K562 (cell line): ENCODE data around the gene TKTL2.

Experiments
- CEBPZ ChIP-seq: fragments of 150-350 bp; IDR thresholded peaks from 2 replicates; pipeline ENCODE4 v1.6.1; 2014; ENCODE audit warnings: low read depth, mild to moderate bottlenecking, low read length, borderline replicate concordance
- CTCF ChIP-seq, 3 experiments: IDR thresholded peaks in 2 of 3; conservative IDR thresholded peaks in 1 of 3; 2 replicates each; pipeline ENCODE4 v1.5.1; 2011 to 2012; ENCODE audit warnings: low read length in 3 of 3, mild to moderate bottlenecking in 3 of 3, control low read depth in 2 of 3, improper control_type of control experiment in 1 of 3, inconsistent platforms in 1 of 3, low read depth in 1 of 3, mixed read lengths in 1 of 3, moderate library complexity in 1 of 3; ENCODE audit not compliant: insufficient read depth in 2 of 3
- SAP30 ChIP-seq: fragments of 200-600 bp; sonication (generic); IDR thresholded peaks from 2 replicates; pipeline ENCODE4 v1.6.1; 2012; ENCODE audit warnings: borderline replicate concordance, low read depth, mild to moderate bottlenecking, moderate library complexity, low read length, control low read depth, inconsistent platforms; ENCODE audit not compliant: insufficient read depth, poor library complexity, severe bottlenecking
- TEAD2 ChIP-seq: fragments of 450-650 bp; IDR thresholded peaks from 2 replicates; pipeline ENCODE4 v1.6.1; 2016; ENCODE audit warnings: missing genetic modification characterization, control low read depth, missing compliant biosample characterization
- ZNF764 ChIP-seq: fragments of 250-450 bp; sonication (Bioruptor Pico); IDR thresholded peaks from 2 replicates; pipeline ENCODE4 v1.4.0; 2020; ENCODE audit warnings: low read depth, mild to moderate bottlenecking, moderate library complexity

- no peak for TF ChIP-seq CTCF (IDR thresholded peaks at IDR 0.05 in 2 of 3, conservative IDR thresholded peaks at IDR 0.05 in 1 of 3; ENCODE audit: insufficient read depth in 2 of 3, low read depth in 1 of 3, low read length in 3 of 3)
- TF ChIP-seq TEAD2 (tag), result no peak
- no peak for TF ChIP-seq SAP30
- no peak for TF ChIP-seq ZNF764
- TF ChIP-seq CEBPZ, result no peak
These were observed 12.0 kb upstream of the TKTL2 start for GRCh38 chr4:163485589-163485988.
